ENCODE data around the gene SDK1. TPM values are rescaled to one million over a fixed set of nuclear protein-coding genes. Genes with fewer than 3 reads are reported as not detected.

SDK1 gene
- total RNA-seq, 1 donor from 2014 or later = 10.4 TPM

DNA sequence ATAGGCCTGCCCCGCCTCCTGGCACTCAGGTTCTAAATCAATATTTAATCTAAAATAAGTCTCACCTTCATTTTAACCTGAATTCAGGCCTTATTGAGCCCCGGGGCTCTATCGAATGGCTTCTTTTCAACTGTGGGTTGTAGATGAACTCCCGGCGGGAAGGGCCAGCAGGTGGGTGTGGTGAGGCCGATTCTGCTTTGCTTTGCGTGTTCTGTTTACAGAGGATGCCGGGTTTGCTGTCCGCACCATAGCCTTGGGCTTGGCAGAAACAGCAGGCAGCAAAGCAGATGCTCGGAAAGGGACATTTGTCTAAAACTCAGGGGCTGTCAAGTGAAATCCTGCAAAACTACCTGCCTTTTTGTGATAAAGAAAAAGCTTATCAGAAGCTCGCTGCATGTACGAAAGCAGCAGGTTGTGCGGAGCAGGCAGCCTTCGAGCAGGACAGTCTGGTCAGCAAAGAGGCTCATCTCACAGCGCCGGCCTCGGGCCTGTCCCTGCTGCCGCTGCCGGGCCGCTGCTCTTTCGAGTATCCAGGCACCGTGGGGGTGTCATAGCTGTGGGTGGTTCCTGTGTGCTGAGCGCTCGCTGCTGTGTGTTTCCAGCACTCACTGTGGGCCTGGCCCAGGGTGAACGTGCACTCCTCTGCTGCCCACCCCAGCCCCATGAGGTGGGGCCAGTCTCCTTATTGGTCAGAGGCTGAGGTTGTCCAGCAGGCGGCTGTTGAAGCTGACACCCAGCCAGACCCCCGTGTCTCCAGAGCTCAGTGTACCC is 946.2 kb downstream of the SDK1 start:
- Histone ChIP-seq H3K9me3 (no peaks in the 10 kb centered on the region), H3K4me3 (no peak overlapping the region), H3K27me3 (no peaks in the 10 kb centered on the region), H3K36me3 (no peaks in the 10 kb centered on the region), H3K4me1 (no peaks in the 10 kb centered on the region), H3K27ac (no peak overlapping the region)
- intact Hi-C loops (cut with DNase I) = no loop called here
- DNase-seq (peak; percentile 42), ATAC-seq (no peak)
- TF ChIP-seq, protein P1, sequence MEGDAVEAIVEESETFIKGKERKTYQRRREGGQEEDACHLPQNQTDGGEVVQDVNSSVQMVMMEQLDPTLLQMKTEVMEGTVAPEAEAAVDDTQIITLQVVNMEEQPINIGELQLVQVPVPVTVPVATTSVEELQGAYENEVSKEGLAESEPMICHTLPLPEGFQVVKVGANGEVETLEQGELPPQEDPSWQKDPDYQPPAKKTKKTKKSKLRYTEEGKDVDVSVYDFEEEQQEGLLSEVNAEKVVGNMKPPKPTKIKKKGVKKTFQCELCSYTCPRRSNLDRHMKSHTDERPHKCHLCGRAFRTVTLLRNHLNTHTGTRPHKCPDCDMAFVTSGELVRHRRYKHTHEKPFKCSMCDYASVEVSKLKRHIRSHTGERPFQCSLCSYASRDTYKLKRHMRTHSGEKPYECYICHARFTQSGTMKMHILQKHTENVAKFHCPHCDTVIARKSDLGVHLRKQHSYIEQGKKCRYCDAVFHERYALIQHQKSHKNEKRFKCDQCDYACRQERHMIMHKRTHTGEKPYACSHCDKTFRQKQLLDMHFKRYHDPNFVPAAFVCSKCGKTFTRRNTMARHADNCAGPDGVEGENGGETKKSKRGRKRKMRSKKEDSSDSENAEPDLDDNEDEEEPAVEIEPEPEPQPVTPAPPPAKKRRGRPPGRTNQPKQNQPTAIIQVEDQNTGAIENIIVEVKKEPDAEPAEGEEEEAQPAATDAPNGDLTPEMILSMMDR (IDR thresholded peaks at IDR 0.05) = no peak

DNA sequence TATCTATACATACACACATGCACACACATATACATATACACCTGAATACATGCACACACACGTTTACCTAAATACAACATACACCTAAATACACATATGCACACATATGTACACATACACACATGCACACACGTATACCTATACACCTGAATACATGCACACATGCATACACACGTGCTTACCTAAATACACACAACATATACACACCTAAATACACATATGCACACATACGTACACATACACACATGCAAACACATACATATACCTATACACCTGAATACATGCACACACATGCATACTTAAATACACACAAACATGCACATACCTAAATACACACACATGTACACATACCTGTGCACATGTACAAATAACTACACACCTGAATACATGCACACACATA is 947.2 kb downstream of the SDK1 start:
- H3K4me3 ChIP-seq = no peak overlapping the region
- TF ChIP-seq, protein P1 (IDR thresholded peaks at IDR 0.05) = no peak
- intact Hi-C loops (cut with DNase I) = no loop called here
- DNase-seq (no peak), ATAC-seq (no peak)
- no peaks in the 10 kb centered on the region for H3K27me3 ChIP-seq
- no peaks in the 10 kb centered on the region for H3K36me3 ChIP-seq
- no peak overlapping the region for H3K27ac ChIP-seq
- H3K4me1 ChIP-seq = no peaks in the 10 kb centered on the region
- H3K9me3 ChIP-seq = no peaks in the 10 kb centered on the region

DNA sequence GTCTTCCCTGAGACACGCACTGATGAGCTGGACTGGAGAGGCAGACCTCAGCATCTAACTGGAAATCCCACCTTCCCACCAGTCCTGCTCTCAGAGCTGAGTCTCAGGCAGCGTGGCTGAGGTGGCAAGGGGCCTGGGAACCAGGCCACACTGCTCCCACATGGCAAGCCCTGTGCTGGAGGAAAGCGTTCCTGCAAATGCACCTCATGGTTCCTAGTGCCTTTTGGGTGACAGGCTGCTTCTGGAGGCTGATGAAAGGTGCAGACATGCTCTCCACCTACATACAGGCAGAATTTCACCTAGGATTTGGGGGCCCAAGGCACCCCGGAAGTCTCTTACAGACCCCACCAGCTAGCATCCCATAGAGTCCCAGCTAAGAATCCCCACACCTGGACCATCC is 948.2 kb downstream of the SDK1 start:
- Histone ChIP-seq H3K27ac (no peak overlapping the region), H3K36me3 (no peaks in the 10 kb centered on the region), H3K4me1 (no peaks in the 10 kb centered on the region), H3K9me3 (no peaks in the 10 kb centered on the region), H3K4me3 (no peak overlapping the region), H3K27me3 (no peaks in the 10 kb centered on the region)
- intact Hi-C loops (cut with DNase I) = no loop called here
- ATAC-seq (no peak), DNase-seq (peak; percentile 29)
- TF ChIP-seq, protein P1 (IDR thresholded peaks at IDR 0.05) = no peak

DNA sequence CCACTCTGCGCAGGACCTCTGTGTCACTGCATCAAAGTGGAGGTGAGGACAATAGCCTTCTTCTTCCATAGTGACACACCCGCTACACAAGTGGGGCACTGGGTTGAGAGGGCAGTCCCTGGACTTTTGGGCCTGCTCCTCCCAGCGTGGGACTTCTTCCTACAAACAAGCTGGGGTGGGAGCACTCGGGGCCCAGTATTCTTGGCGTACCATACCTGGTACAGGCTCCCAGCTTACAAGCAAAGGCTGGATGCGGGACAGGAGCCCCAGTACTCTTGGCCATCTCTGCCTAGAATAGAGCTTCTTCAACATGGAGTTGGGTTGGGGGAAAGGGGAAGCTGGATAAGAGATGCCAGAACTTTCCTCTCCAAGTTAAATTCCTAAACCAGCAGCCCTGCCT is 954.3 kb downstream of the SDK1 start:
- Histone ChIP-seq H3K4me1 (no peaks in the 10 kb centered on the region), H3K36me3 (no peaks in the 10 kb centered on the region), H3K9me3 (no peaks in the 10 kb centered on the region), H3K4me3 (no peak overlapping the region), H3K27ac (no peak overlapping the region), H3K27me3 (no peaks in the 10 kb centered on the region)
- intact Hi-C loops (cut with DNase I) = no loop called here
- TF ChIP-seq, protein P1 (IDR thresholded peaks at IDR 0.05) = no peak
- no peak for ATAC-seq
- no peak for DNase-seq

DNA sequence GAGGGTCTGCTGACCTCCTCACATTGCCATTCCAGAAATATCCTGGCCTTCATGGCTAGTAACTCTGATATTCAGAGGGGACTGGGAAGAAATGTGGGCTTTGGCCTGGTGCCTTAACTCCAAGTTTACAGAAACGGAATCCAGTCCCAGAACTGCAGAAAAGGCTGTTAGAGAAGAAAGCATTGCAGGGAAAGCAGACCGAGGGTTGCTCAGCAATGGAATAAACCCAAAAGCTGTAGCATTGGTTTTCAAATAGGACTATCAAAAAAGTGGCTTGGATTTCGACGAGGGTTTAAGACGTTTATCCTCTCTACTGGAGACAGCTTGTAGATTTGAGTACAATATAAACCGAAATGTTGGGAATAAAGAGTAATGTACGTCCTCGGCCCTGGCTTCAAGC is 955.2 kb downstream of the SDK1 start:
- intact Hi-C loops (cut with DNase I) = no loop called here
- ATAC-seq (no peak), DNase-seq (no peak)
- H3K36me3 ChIP-seq = no peaks in the 10 kb centered on the region
- no peaks in the 10 kb centered on the region for H3K4me1 ChIP-seq
- TF ChIP-seq, protein P1 (IDR thresholded peaks at IDR 0.05) = no peak
- H3K27ac ChIP-seq = no peak overlapping the region
- H3K4me3 ChIP-seq = no peak overlapping the region
- no peaks in the 10 kb centered on the region for H3K27me3 ChIP-seq
- no peaks in the 10 kb centered on the region for H3K9me3 ChIP-seq

Measured in upper lobe of right lung (tissue), 1 donor.